ENCODE results near the gene RITA1. TPM values are rescaled to one million over a fixed set of nuclear protein-coding genes. Genes with fewer than 3 reads are reported as not detected.
A peak's percentile ranks its signal among the peaks of the same experiment; 100 is the strongest.
"Not testable (repeated sequence)": the region's sequence is repeated elsewhere in the genome, so short reads cannot be mapped to it uniquely, and the experiment has no call there.

Gene RITA1
- total RNA-seq, 1 experiment from 2014 or later, result 20.7 TPM

DNA sequence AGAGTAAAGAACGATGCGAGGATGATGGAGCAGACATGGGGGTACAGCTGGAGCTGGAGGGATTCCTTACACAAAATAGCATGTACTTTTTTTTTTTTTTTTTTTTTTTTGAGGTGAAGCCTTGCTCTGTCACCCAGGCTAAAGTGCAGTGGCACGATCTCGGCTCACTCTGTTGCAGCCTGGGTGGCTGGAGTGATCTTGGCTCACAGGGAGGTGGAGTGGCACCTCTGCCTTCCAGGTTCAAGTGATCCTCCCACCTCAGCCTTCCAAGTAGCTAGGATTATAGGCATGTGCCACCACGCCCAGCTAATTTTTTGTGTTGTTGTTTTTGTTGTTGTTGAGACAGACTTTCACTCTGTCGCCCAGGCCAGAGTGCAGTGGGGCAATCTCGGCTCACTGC lies 44.8 kb upstream of the RITA1 start:
- peaks cover 4 to 28% of the 10 kb centered on the region in 2 experiments; a peak in 3 of 4 replicates for H3K4me1 ChIP-seq (ENCODE audit: control insufficient read depth in 1 of 2, insufficient read depth in 2 of 2, low read length in 2 of 2)
- H3K27me3 ChIP-seq (ENCODE audit: insufficient read depth, low read length), result no peaks in the 10 kb centered on the region
- BruUV-seq (replicated peaks), result no TSS peak
- ChIA-PET RAD21 (ENCODE audit: low non-redundant PET in 1 of 2, low total read pairs in 2 of 2, uncharacterized antibody in 2 of 2, unreplicated experiment in 2 of 2) (no interaction called here), CTCF (interaction anchor here (1.3 kb wide), 1 partner anchor 12 kb away, joined by 4 read pairs; no protein-coding TSS in a partner anchor), POLR2A (no interaction called here)
- H3K9me3 ChIP-seq (ENCODE audit: control insufficient read depth in 1 of 2, insufficient read depth in 1 of 2, low read depth in 1 of 2, low read length in 2 of 2), result no peaks in the 10 kb centered on the region
- ATAC-seq (no peak), DNase-seq (ENCODE audit: low read depth, low spot score) (no peak)
- H3K27ac ChIP-seq (ENCODE audit: low read depth, low read length), result no peak overlapping the region
- intact Hi-C loops (cut with micrococcal nuclease), result no loop called here
- no peaks in the 10 kb centered on the region for H3K36me3 ChIP-seq (ENCODE audit: control insufficient read depth in 1 of 2, insufficient read depth in 2 of 2, low read length in 2 of 2)
- no peak for TF ChIP-seq POLR2A (IDR thresholded peaks at IDR 0.05; ENCODE audit: borderline replicate concordance, extremely low read depth, insufficient read depth, insufficient read length)
- no peak for TF ChIP-seq SP1 (IDR thresholded peaks at IDR 0.05; ENCODE audit: low read depth)
- TF ChIP-seq, protein P1, sequence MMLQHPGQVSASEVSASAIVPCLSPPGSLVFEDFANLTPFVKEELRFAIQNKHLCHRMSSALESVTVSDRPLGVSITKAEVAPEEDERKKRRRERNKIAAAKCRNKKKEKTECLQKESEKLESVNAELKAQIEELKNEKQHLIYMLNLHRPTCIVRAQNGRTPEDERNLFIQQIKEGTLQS (IDR thresholded peaks at IDR 0.05), result no peak
- no peak for TF ChIP-seq SRF (IDR thresholded peaks at IDR 0.05; ENCODE audit: low read depth)
- TF ChIP-seq FOSL1 (IDR thresholded peaks at IDR 0.05; ENCODE audit: low read depth), result no peak
- no peak for TF ChIP-seq SIN3A (IDR thresholded peaks at IDR 0.05; ENCODE audit: low read depth)
- TF ChIP-seq, protein P2, sequence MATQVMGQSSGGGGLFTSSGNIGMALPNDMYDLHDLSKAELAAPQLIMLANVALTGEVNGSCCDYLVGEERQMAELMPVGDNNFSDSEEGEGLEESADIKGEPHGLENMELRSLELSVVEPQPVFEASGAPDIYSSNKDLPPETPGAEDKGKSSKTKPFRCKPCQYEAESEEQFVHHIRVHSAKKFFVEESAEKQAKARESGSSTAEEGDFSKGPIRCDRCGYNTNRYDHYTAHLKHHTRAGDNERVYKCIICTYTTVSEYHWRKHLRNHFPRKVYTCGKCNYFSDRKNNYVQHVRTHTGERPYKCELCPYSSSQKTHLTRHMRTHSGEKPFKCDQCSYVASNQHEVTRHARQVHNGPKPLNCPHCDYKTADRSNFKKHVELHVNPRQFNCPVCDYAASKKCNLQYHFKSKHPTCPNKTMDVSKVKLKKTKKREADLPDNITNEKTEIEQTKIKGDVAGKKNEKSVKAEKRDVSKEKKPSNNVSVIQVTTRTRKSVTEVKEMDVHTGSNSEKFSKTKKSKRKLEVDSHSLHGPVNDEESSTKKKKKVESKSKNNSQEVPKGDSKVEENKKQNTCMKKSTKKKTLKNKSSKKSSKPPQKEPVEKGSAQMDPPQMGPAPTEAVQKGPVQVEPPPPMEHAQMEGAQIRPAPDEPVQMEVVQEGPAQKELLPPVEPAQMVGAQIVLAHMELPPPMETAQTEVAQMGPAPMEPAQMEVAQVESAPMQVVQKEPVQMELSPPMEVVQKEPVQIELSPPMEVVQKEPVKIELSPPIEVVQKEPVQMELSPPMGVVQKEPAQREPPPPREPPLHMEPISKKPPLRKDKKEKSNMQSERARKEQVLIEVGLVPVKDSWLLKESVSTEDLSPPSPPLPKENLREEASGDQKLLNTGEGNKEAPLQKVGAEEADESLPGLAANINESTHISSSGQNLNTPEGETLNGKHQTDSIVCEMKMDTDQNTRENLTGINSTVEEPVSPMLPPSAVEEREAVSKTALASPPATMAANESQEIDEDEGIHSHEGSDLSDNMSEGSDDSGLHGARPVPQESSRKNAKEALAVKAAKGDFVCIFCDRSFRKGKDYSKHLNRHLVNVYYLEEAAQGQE (IDR thresholded peaks at IDR 0.05; ENCODE audit: low read depth), result no peak
- no peak for TF ChIP-seq POLR2AphosphoS5 (IDR thresholded peaks at IDR 0.05; ENCODE audit: low read depth, low read length)
- no peak for TF ChIP-seq EZH2 (IDR thresholded peaks at IDR 0.05)
- TF ChIP-seq, protein P3, sequence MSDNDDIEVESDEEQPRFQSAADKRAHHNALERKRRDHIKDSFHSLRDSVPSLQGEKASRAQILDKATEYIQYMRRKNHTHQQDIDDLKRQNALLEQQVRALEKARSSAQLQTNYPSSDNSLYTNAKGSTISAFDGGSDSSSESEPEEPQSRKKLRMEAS (IDR thresholded peaks at IDR 0.05), result no peak
- no peak for TF ChIP-seq CBX3 (IDR thresholded peaks at IDR 0.05; ENCODE audit: low read depth)
- TF ChIP-seq, protein P4, sequence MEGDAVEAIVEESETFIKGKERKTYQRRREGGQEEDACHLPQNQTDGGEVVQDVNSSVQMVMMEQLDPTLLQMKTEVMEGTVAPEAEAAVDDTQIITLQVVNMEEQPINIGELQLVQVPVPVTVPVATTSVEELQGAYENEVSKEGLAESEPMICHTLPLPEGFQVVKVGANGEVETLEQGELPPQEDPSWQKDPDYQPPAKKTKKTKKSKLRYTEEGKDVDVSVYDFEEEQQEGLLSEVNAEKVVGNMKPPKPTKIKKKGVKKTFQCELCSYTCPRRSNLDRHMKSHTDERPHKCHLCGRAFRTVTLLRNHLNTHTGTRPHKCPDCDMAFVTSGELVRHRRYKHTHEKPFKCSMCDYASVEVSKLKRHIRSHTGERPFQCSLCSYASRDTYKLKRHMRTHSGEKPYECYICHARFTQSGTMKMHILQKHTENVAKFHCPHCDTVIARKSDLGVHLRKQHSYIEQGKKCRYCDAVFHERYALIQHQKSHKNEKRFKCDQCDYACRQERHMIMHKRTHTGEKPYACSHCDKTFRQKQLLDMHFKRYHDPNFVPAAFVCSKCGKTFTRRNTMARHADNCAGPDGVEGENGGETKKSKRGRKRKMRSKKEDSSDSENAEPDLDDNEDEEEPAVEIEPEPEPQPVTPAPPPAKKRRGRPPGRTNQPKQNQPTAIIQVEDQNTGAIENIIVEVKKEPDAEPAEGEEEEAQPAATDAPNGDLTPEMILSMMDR (IDR thresholded peaks at IDR 0.05 in 2 of 3, conservative IDR thresholded peaks at IDR 0.05 in 1 of 3; ENCODE audit: borderline replicate concordance in 1 of 3, insufficient read depth in 1 of 3, low read depth in 2 of 3, low read length in 2 of 3), result no peak
- TF ChIP-seq ELF1 (IDR thresholded peaks at IDR 0.05; ENCODE audit: borderline replicate concordance, low read depth), result no peak
- no peak overlapping the region for H3K4me3 ChIP-seq (replicated peaks in 1 of 2; ENCODE audit: low read depth in 1 of 2, low read length in 2 of 2)
- no peaks in the 10 kb centered on the region for H4K20me1 ChIP-seq (ENCODE audit: insufficient read depth)
- no peak overlapping the region for H3K9ac ChIP-seq (ENCODE audit: low read length)
- no peak overlapping the region for H2AFZ ChIP-seq (ENCODE audit: low read depth, low read length, poor library complexity, severe bottlenecking)
- H3K4me2 ChIP-seq (ENCODE audit: low read length), result no peak overlapping the region
- no peaks in the 10 kb centered on the region for H3K9me2 ChIP-seq (ENCODE audit: insufficient read depth)
- H3K79me2 ChIP-seq (ENCODE audit: insufficient read depth, low read length), result no peaks in the 10 kb centered on the region

DNA sequence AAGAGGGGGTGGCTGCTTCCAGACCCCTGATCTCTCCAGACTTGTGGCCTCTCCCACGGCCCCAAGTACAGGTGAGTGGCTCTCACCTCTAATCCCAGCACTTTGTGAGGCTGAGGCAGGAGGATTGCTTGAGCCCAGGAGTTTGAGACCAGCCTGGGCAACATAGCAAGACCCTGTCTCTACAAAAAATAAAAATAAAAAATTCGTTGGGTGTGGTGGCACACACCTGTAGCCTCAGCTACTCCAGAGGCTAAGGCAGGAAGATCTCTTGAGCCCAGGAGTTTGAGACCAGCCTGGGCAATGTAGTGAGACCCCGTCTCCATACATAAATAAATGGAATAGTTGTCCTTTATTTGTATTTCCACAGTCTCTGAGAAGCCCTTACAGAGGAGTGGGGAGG lies 43.8 kb upstream of the RITA1 start:
- CTCF ChIA-PET; H3K4me2 ChIP-seq (ENCODE audit: low read length): not testable (repeated sequence)

More for the DNA sequence above, 43.8 kb upstream of the RITA1 start:
- POLR2A ChIA-PET; H3K27ac ChIP-seq (ENCODE audit: low read depth, low read length); H3K79me2 ChIP-seq (ENCODE audit: insufficient read depth, low read length); H2AFZ ChIP-seq (ENCODE audit: low read depth, low read length, poor library complexity, severe bottlenecking); H3K9me3 ChIP-seq (ENCODE audit: control insufficient read depth in 1 of 2, insufficient read depth in 1 of 2, low read depth in 1 of 2, low read length in 2 of 2); H3K36me3 ChIP-seq (ENCODE audit: control insufficient read depth in 1 of 2, insufficient read depth in 2 of 2, low read length in 2 of 2); H3K27me3 ChIP-seq (ENCODE audit: insufficient read depth, low read length); DNase-seq (ENCODE audit: low read depth, low spot score); intact Hi-C loops (cut with micrococcal nuclease); RAD21 ChIA-PET (ENCODE audit: low non-redundant PET in 1 of 2, low total read pairs in 2 of 2, uncharacterized antibody in 2 of 2, unreplicated experiment in 2 of 2); ATAC-seq; BruUV-seq (replicated peaks); H3K4me3 ChIP-seq (replicated peaks in 1 of 2; ENCODE audit: low read depth in 1 of 2, low read length in 2 of 2); H3K9me2 ChIP-seq (ENCODE audit: insufficient read depth); H4K20me1 ChIP-seq (ENCODE audit: insufficient read depth): not testable (repeated sequence)
- Histone ChIP-seq H3K4me1 (ENCODE audit: control insufficient read depth in 1 of 2, insufficient read depth in 2 of 2, low read length in 2 of 2) (peaks cover 0 to 18% of the 10 kb centered on the region in 2 experiments; a peak in 2 of 4 replicates), H3K9ac (ENCODE audit: low read length) (0 out of 2 replicates have a peak overlapping the region, but pooled peaks have one; percentile 13)
